Activated CD4-positive, alpha-beta T cell treated with anti-CD3 and anti-CD28 coated beads, Interleukin-2, amount 50 U/mL, for 4 hours (primary cell): ENCODE measurements around the gene TFAP2D.

Source experiments
- DNase-seq, 2 experiments: peaks; one replicate each; pipeline ENCODE4 v3.0.0-alpha.2; 2020

The TFAP2D gene

GRCh38 chr6:50713226-50713625 is at the start of gene TFAP2D:
Gene TFAP2D (plus strand): TSS chr6:50713526. CDS start chr6:50714056, 530 bp downstream.
- no peak for DNase-seq

- no peak for DNase-seq
Measured at GRCh38 chr6:50663806-50664205, 49.5 kb upstream of the TFAP2D start.

DNA sequence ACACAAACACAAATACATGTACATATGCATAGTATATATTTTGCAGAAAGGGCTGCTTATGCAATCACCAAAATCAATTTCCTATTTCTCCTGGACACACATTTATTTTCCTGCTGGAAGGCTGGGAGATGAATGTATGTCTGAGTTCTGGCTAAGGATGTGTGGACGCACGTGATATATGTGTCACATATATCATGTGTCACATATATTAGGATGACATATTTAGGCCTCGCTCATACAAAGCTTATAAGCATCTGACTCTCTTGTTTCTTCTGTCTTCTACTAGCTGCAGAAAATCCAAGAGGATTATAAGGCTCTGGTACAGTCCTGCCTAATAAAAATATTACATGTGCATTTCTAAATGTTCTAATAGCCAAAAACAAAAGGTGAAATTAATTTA is 47.2 kb upstream of the TFAP2D start:
- DNase-seq, result no peak

DNA sequence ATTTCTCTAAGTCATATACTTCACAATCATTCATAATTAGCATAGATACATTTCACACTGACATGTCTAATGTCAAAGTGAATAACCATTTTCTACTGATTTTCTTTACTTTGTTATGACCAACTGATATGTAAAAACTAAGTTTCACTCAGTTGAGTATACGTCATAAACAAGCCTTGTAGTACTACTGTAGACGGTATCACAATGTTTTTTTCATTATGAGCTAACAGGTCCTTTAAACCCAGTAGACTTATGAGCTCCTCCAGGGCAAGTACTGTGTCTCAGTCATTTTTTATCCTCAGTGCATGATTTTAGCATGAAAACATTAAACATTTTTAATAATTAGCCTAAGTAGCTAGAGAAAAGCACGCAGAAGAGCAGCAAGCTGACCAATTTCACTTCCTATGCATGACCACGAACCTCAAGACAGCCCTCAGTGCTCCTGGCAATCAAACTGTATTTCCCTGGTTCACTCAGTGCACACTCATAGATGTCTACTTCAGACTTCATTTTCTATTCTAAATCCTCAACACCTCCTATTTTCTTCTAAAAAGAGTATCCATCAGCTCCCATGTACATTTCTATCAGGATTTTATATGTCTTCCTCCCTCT is 32.0 kb upstream of the TFAP2D start:
- DNase-seq, result no peak

- DNase-seq, result no peak
Measured at GRCh38 chr6:50689210-50689609, 24.1 kb upstream of the TFAP2D start.

DNA sequence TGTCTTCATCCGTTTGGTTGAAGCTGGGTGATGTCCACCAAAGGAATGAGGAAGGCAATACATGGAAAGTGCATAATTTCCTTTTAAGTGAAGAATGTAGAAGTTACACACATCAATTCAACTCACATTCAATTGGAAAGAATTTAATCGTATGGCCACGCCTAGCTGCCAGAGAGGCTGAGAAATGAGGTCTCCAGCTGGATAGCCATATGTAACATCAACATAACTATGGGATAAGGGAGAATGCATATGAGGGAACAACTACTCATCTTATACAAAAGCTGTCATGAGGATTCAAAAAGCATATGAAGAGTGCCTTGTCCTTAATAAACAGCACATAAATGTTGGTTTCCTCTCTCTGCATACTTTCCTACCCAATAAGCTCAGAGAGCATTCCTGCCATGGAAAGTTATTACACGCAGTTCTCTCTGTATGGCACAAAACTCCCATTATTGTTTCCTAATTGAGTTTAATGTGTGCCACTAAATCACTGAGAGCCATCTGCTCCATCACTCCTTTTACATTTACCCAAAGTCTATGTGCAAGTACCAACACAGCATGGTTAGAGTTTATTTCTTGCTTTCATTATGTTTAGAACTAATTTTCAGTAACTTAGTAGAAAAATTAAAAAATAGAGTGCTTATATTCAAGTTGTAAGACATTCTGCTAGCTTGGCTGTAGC is 21.4 kb upstream of the TFAP2D start:
- no peak for DNase-seq

DNA sequence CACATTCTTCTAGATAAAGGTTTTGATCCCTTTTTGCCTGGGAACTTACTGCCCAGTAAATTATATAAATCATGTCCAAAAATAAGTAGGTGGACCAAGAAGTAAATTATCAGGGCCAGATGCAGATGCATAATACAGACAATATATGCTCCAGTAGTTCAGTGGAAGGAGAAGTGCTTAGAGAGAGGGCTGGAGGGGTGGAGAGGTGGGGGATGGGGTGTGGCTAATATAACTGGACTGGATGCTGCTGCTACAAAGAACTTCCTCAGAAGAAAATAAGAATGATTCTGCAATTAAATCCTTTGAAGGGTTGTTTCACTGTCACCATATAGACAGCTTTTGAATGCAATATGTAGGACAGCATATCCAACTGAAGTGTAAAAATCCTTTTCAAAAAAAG is 14.8 kb upstream of the TFAP2D start:
- DNase-seq, result no peak

- no peak for DNase-seq
Measured at GRCh38 chr6:50699051-50699775, 14.1 kb upstream of the TFAP2D start.

GRCh38 chr6:50706575-50706974 is 6.8 kb upstream of the TFAP2D start:
- no peak for DNase-seq

DNA sequence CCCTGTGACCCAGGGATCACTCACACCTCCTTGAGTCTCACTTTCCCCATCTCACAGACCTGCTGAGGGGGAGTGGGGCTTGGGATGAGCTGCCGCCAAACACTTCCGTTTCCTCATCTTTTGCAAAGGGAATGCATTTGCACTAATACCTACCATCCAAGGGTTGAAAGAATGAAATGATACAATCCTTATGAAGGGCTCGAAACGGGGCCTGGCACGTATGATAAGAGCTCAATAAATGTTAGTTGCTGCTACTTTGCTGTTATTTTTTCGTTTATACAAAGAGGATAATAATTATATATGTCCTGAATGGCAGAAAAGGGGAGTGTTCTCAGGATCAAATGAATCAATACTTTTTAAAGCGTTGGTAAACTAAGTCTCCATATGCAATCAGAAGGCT is 6.1 kb upstream of the TFAP2D start:
- DNase-seq, result no peak

- no peak for DNase-seq
Measured at GRCh38 chr6:50707652-50708300, 5.5 kb upstream of the TFAP2D start.

DNA sequence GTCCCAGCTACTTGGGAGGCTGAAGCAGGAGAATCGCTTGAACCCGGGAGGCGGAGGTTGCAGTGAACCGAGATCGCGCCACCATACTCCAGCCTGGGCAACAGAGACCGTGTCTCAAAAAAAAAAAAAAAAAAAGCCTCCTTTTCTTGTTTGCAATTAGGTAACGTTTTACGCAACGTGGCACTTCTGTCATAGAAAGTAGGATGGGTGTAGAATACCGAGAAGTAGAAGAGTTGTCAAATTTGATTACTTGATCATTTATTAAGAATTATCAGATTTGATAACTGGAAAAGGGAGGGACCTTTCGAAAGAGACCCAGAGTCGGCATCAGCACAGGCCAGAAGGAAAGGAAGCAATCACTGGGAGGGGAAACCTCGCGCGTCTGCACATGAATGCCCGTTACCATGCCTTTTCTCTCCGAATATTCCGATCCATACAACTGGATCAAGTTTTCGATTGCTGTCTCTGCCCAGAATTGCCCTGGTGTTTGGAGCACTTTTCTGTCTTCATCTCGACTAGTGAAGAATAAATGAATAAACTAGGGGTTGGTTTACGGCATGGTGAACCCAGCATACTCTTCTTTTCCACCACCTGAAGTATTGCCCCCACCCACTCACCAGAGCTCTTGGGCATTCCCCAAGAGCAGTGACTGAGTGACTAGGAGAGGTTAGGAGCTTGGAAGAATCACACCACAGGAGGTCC is 4.5 kb upstream of the TFAP2D start:
- no peak for DNase-seq

GRCh38 chr6:50709366-50709734 is 4.0 kb upstream of the TFAP2D start:
- DNase-seq, result no peak

DNA sequence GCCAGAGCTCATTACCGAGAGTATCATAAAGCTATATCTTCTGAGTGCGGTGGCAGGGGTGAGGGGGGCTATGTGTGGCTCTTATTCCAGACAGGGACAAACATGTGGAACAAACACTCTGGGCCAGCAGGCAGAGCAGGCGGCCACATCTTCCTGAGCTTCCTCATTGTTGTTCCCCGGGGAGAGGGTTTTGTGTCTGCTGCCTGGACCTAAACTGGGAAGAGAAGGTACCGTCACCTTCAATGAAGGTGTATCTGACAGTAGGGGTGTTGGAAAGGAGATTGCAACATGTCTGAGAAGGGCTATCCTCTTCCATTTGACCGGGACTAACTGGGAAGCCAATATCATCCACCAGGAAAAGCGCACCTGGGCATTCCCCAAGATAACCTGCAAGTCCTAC is 1.6 kb upstream of the TFAP2D start:
- no peak for DNase-seq

DNA sequence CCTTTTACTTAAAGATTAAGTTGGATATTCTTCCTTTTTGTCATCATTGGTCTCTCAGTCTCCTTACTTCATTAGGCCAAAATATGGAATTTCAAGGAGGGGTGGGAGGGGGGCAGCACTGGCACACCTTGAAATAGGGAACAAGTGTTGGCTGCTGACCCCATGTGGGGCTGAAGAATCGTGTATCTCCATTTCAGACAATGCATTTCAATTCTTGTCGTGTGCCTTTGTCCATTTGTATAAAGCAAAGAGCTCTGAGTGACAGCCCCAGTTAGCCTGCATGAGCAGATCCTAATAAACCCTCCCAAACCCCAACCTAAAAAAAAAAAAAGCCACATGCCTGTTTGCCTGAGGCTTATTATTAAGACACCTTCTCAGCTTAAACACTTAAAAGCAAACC is 1.0 kb upstream of the TFAP2D start:
- no peak for DNase-seq

- no peak for DNase-seq
Measured at GRCh38 chr6:50713977-50714486, 706 bp downstream of the TFAP2D start.

DNA sequence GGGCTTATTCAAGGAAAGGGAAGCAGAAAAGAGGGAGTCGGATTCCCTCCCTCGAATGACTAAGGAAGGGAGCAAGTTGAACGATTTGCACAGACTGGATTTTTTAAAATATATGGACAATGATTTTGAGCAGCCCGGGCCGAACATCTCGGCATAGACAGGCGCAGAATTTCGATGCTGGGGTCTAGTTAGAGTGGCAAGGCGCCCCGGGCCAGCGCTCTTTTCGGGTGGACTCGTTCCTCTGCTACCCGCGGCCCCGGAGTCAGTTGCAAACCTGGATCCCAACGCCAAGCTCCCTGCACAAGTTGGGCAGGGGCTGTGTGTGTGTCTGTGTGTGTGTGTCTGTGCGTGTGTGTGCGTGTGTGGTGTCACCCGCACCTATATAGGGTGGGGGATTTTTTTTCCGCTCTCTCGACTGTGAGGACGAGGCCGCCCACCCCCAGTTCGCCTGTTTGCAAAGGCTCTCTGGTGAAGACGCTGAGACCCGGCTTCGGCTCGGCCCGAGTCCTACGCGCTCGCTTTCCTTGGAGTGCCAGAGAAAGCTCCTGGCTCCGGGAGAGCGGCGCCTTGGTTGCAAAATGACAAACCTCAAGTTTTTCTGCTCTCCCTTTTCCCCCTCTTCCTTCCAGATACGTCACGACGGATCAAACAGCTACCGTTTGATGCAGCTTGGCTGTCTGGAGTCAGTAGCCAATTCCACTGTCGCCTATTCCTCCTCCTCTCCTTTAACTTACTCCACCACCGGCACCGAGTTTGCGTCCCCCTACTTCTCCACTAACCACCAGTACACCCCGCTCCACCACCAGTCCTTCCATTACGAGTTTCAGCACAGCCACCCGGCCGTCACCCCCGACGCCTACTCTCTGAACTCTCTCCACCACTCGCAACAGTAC is 1.4 kb downstream of the TFAP2D start:
- no peak for DNase-seq

DNA sequence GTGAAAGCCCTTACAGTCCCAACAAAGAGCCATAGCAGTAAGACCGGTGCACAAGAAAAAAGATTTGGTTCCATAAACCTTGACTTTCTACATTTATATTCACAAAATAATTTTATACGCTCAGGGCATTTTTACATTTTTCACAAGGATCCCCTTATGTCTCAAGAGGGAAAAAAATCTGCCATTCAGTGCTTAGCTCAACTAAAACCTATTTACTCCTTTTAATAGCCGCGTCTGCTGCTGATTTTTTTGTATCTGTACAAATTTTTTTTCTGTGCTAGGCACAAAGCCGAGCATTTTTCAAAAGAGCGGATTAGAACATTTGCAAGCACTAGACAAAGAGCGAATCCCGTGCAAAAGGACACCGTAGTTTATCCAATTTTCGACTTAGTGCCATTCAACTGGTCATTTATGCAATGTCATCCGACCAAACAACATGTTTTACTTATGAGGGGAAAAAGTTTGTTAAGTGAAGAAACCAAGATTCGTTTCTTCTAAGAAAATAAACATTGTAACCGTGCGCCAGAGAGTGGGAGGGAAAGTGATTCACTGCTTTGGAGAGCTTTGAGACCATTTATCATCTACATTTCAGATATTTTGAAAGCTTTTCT is 3.7 kb downstream of the TFAP2D start:
- DNase-seq, result no peak

DNA sequence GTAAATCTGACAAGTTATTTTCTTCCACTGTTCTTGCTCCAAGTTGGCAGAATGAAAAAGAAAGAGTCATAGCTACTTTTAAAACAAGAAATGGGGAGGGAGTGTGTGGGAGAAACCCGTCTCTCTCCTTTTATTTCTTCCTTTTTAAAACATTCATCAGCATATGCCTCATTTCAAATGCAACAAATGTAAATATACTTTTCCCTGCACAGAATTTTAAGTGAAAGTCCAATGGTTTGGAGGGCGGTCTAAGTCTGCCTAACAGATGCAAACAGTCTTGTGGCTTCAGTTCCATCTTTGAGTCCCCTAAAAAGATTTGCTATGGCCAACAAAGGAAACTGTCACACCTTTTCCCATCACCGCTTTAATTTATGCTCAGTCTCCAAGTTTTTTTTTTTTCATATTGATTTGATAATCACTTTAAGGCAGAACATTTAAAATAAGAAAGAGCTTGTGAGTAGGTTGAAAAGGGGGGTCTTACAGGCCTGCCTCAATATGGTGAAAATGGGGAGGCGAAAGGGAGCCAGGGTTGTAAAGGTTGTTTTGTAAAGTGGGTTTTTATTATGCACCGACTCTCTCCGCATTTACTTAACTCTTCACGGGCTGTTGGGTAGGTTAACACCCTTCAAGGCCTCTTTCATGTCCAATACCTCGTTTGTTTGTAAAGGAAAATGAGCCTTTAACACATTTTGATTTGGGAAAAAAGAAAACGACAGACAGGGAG is 4.6 kb downstream of the TFAP2D start:
- no peak for DNase-seq

DNA sequence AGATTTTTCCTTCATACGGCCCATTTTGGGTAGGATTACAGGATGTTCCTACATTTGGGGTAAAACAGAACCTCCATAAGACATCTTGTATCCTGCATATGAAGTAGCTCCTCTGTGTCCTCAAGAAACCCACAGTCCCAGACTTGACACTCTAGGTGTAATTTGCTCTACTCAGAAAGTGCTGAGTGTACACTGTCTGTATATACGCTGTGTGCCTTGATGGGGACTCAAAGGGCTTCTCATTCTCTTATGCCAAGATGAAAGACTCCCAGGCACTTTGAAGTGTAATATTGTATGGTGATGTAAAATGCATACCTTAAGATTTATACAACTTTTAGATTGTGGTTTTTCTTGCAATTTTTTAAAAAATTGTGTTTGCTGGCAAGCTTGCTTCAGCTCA is 5.2 kb downstream of the TFAP2D start:
- no peak for DNase-seq

GRCh38 chr6:50720623-50721022 is 7.3 kb downstream of the TFAP2D start:
- no peak for DNase-seq
